ENCODE data around the gene AXL.

- TF ChIP-seq CTCF (IDR thresholded peaks at IDR 0.05) = no peak
- no peak for TF ChIP-seq POLR2A (IDR thresholded peaks at IDR 0.05)
These were observed 59.5 kb downstream of the AXL start for GRCh38 chr19:41278478-41278877.
